SK-N-SH (cell line): Measurements from ENCODE around the gene PHETA2.

ENCODE experiments used
- CTCF ChIP-seq: fragments of 200-600 bp; sonication (generic); IDR thresholded peaks from 2 replicates; pipeline ENCODE4 v1.6.1; 2017; ENCODE audit warnings: antibody characterized with exemption, mild to moderate bottlenecking, moderate library complexity
- EP300 ChIP-seq, 2 experiments: IDR thresholded peaks; 2 replicates each; pipeline versions ENCODE4 v1.4.0 to v1.6.1; 2012; ENCODE audit warnings: borderline replicate concordance in 1 of 2, low read depth in 1 of 2, low read length in 1 of 2
- GABPA ChIP-seq: IDR thresholded peaks from 2 replicates; pipeline ENCODE4 v1.4.0; 2012; ENCODE audit warnings: low read depth, mild to moderate bottlenecking
- NFIC ChIP-seq: IDR thresholded peaks from 2 replicates; pipeline ENCODE4 v1.4.0; 2012; ENCODE audit warnings: borderline replicate concordance
- RAD21 ChIP-seq: IDR thresholded peaks from 2 replicates; pipeline ENCODE4 v1.6.1; 2012; ENCODE audit warnings: mild to moderate bottlenecking, low read length
- REST ChIP-seq: IDR thresholded peaks from 2 replicates; pipeline ENCODE4 v1.6.1; 2012; ENCODE audit warnings: mild to moderate bottlenecking, low read depth, low read length, moderate library complexity
- USF1 ChIP-seq: IDR thresholded peaks from 2 replicates; pipeline ENCODE4 v1.4.0; 2012; ENCODE audit warnings: low read depth, borderline replicate concordance
- USF2 ChIP-seq: fragments of 150-350 bp; IDR thresholded peaks from 2 replicates; pipeline ENCODE4 v1.6.1; 2017; ENCODE audit warnings: antibody characterized with exemption, low read length, low read depth, borderline replicate concordance

- TF ChIP-seq CTCF, result no peak
- no peak for TF ChIP-seq GABPA
- no peak for TF ChIP-seq USF2
- no peak for TF ChIP-seq EP300 (IDR thresholded peaks at IDR 0.05; ENCODE audit: borderline replicate concordance in 1 of 2, low read depth in 1 of 2, low read length in 1 of 2)
- TF ChIP-seq RAD21, result no peak
- TF ChIP-seq REST, result no peak
- TF ChIP-seq USF1, result no peak
- no peak for TF ChIP-seq NFIC
Measured at GRCh38 chr22:42074132-42074811, at the start of gene PHETA2.
